ENCODE results near the gene INTS4.
"Not testable (repeated sequence)": the region's sequence is repeated elsewhere in the genome, so short reads cannot be mapped to it uniquely, and the experiment has no call there.

The INTS4 gene, protein sequence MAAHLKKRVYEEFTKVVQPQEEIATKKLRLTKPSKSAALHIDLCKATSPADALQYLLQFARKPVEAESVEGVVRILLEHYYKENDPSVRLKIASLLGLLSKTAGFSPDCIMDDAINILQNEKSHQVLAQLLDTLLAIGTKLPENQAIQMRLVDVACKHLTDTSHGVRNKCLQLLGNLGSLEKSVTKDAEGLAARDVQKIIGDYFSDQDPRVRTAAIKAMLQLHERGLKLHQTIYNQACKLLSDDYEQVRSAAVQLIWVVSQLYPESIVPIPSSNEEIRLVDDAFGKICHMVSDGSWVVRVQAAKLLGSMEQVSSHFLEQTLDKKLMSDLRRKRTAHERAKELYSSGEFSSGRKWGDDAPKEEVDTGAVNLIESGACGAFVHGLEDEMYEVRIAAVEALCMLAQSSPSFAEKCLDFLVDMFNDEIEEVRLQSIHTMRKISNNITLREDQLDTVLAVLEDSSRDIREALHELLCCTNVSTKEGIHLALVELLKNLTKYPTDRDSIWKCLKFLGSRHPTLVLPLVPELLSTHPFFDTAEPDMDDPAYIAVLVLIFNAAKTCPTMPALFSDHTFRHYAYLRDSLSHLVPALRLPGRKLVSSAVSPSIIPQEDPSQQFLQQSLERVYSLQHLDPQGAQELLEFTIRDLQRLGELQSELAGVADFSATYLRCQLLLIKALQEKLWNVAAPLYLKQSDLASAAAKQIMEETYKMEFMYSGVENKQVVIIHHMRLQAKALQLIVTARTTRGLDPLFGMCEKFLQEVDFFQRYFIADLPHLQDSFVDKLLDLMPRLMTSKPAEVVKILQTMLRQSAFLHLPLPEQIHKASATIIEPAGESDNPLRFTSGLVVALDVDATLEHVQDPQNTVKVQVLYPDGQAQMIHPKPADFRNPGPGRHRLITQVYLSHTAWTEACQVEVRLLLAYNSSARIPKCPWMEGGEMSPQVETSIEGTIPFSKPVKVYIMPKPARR

DNA sequence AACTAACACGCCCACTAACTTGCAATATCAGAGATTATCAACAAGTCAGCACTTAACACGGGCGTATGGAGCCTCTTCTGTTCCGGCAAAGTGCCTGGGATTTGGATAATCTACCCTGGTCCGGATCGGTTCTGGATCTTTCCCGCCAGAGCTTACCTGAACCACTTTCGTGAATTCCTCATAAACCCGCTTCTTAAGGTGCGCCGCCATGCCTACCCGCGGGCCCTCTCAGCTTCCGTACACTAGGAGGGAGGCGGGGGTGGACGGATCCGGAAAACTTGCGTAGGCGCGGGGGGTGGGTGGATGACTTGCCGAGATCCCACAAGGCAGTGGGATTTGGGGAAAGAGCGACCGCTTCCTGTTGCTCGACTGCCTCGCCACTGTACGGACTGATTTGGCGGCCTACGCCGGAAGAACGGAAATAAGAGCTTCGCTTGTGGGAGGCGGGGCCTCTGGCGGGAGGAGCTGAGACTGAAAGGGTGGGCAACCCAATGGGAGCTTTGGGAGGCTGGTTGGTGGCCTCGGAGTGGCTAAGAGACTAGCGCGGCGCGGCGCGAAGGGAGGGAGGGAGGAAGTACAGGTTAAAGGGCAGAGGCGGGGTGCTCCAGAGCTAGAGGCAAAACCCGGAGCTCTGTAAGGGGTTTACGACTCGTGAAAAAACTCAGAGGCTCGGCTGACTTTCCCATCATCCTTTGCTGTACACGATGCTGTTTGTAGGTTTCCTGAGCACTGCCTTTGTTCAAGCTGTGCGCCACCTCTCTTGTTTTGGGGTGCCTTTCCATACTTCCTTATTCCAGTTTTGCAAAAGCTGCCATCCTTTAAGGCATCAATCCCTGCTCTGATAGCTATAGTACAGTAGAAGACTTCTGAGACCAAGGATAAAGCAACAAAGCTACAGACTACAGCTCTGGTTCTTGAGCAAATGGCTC, at the start of gene INTS4:
Gene INTS4 (minus strand): TSS at position 235 of the 929 bp plus-strand sequence. CDS start 25 bp downstream, at position 210.
- H3K9me3 ChIP-seq (ENCODE audit: control insufficient read depth in 5 of 5, low read length in 5 of 5) = no peaks in the 10 kb centered on the region
- H3K4me1 ChIP-seq (ENCODE audit: control insufficient read depth in 5 of 5, insufficient read depth in 5 of 5, low read length in 5 of 5) = peaks cover 6 to 23% (median 18%) of the 10 kb centered on the region in 5 donors
- H3K27ac ChIP-seq (ENCODE audit: low read depth, low read length) = peak within 1 kb of the TSS; percentile 78

DNA sequence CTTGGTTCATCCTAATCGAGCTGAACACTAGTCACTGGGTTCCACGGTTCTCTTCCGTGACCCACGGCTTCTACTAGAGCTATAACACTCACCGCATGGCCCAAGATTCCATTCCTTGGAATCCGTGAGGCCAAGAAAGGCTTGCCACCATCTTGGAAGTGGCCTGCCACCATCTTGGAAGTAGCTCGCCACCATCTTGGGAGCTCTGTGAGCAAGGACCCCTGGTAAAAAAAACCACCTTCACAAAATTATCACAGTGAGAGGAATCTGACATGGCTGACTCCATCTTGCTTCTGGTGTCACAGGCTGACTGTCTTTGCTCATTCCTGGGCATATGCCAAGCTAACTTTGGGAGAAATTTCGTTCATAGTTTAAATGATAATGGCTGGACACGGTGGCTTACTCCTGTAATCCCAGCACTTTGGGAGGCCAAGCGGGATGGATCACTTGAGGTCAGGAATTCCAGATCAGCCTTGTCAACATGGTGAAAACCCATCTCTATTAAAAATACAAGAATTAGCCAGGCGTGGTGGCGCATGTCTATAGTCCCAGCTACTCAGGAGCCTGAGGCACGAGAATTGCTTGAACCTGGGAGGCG, 47.5 kb upstream of the INTS4 start:
- H3K27me3 ChIP-seq (ENCODE audit: control insufficient read depth in 5 of 5, insufficient read depth in 4 of 5, low read length in 5 of 5) = no peaks in the 10 kb centered on the region
- peaks cover 3 to 58% (median 36%) of the 10 kb centered on the region in 5 donors for H3K4me1 ChIP-seq (ENCODE audit: control insufficient read depth in 5 of 5, insufficient read depth in 5 of 5, low read length in 5 of 5)
- no peak overlapping the region for H3K4me3 ChIP-seq (ENCODE audit: low read depth in 1 of 5, low read length in 5 of 5)
- no peaks in the 10 kb centered on the region for H3K9me3 ChIP-seq (ENCODE audit: control insufficient read depth in 5 of 5, low read length in 5 of 5)
- H3K36me3 ChIP-seq (ENCODE audit: control insufficient read depth in 5 of 5, insufficient read depth in 5 of 5, low read length in 5 of 5) = no peaks in the 10 kb centered on the region
- H3K9ac ChIP-seq (ENCODE audit: low read length in 5 of 5) = no peak overlapping the region
- no peak overlapping the region for H3K27ac ChIP-seq (ENCODE audit: low read depth, low read length)

More for the DNA sequence above, at the start of gene INTS4:
- peaks cover 0 to 16% (median 12%) of the 10 kb centered on the region in 5 donors for H3K36me3 ChIP-seq (ENCODE audit: control insufficient read depth in 5 of 5, insufficient read depth in 5 of 5, low read length in 5 of 5)
- peak within 1 kb of the TSS; percentile 81 to 98 (median 92) for H3K4me3 ChIP-seq (ENCODE audit: low read depth in 1 of 5, low read length in 5 of 5)
- peak within 1 kb of the TSS; percentile 86 to 90 (median 88) for H3K9ac ChIP-seq (ENCODE audit: low read length in 5 of 5)
- no peaks in the 10 kb centered on the region for H3K27me3 ChIP-seq (ENCODE audit: control insufficient read depth in 5 of 5, insufficient read depth in 4 of 5, low read length in 5 of 5)

DNA sequence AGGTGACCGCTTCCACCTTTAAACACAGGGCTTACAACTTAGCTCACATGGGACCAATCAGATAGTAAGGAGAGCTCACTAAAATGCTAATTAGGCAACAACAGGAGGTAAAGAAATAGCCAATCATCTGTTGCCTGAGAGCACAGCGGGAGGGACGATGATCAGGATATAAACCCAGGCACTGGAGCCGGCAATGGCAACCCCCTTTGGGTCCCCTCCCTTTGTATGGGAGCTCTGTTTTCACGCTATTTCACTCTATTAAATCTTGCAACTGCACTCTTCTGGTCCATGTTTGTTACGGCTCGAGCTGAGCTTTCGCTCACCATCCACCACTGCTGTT, 46.9 kb upstream of the INTS4 start:
- not testable (repeated sequence) for H3K27me3 ChIP-seq (ENCODE audit: control insufficient read depth in 5 of 5, insufficient read depth in 4 of 5, low read length in 5 of 5); H3K4me3 ChIP-seq (ENCODE audit: low read depth in 1 of 5, low read length in 5 of 5); H3K36me3 ChIP-seq (ENCODE audit: control insufficient read depth in 5 of 5, insufficient read depth in 5 of 5, low read length in 5 of 5); H3K9me3 ChIP-seq (ENCODE audit: control insufficient read depth in 5 of 5, low read length in 5 of 5); H3K9ac ChIP-seq (ENCODE audit: low read length in 5 of 5); H3K27ac ChIP-seq (ENCODE audit: low read depth, low read length)
- H3K4me1 ChIP-seq (ENCODE audit: control insufficient read depth in 5 of 5, insufficient read depth in 5 of 5, low read length in 5 of 5) = peaks cover 3 to 57% (median 34%) of the 10 kb centered on the region in 5 donors

DNA sequence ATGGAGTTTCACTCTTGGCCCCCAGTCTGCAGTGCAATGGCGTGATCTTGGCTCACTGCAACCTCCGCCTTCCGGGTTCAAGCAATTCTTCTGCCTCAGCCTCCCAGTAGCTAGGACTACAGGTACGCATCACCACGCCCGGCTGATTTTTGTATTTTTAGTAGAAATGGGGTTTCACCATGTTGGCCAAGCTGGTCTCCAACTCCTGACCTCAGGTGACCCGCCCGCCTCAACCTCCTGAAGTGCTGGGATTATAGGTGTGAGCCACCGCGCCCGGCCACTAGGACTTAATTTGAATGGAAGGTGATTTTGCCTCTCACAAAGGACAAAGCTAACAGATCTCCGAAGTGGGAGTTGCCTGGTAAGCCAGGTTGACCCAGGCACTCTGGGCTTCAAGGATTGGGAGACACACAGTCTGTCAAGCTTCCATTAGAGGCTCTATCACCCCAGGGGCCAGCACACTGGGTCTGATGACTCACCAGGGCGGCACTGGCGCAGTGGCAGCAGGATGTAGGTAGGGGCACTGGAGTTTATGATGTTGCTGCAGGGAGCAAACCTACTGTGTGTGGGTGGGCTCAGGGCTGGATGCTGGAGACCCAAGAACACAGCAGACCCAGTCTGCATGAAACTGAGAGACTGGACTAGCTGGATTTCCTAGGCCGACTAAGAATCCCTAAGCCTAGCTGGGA, 46.4 kb upstream of the INTS4 start:
- no peaks in the 10 kb centered on the region for H3K36me3 ChIP-seq (ENCODE audit: control insufficient read depth in 5 of 5, insufficient read depth in 5 of 5, low read length in 5 of 5)
- no peaks in the 10 kb centered on the region for H3K9me3 ChIP-seq (ENCODE audit: control insufficient read depth in 5 of 5, low read length in 5 of 5)
- peak overlapping the region in 1 of 5 donors; percentile 81 for H3K9ac ChIP-seq (ENCODE audit: low read length in 5 of 5)
- H3K27me3 ChIP-seq (ENCODE audit: control insufficient read depth in 5 of 5, insufficient read depth in 4 of 5, low read length in 5 of 5) = no peaks in the 10 kb centered on the region
- H3K27ac ChIP-seq (ENCODE audit: low read depth, low read length) = peak overlapping the region; percentile 30
- H3K4me1 ChIP-seq (ENCODE audit: control insufficient read depth in 5 of 5, insufficient read depth in 5 of 5, low read length in 5 of 5) = peaks cover 3 to 53% (median 29%) of the 10 kb centered on the region in 5 donors
- no peak overlapping the region for H3K4me3 ChIP-seq (ENCODE audit: low read depth in 1 of 5, low read length in 5 of 5)

DNA sequence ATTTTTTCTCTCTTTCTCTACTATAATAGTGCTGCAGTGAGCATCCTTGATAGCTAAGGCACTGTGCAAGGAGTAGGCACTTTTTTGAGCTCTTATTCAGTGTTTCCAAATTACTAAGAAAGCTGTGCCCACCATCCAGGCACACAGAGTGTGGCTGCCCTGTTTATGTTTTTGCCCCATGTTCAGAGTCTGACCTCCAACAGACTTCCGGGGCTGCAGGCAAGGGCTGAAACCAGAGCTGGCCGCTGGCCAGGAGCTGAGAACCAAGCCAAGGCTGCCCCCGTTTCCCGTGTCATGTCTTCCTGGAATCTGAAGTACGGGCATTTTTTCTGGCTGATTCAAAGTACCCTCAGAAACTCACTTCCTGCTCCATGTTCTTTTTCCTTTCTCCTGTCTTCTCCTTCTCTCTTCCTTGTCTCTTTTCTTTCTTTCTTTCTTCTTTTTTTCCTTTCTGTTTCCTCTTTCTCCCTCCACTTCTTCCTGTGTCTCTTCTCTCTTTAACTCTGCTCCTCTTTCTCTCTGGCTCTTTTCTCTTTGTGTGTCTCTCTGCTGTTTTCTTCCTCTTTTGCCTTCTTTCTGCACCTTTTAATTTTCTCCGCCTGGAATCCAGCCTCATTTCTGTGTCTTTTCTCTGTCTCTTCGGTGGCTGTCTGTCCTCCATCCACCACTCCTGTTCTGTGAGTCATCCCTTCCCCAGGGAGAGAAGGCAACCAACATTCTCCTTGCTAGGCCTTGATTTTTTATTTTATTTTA, 45.6 kb upstream of the INTS4 start:
- no peaks in the 10 kb centered on the region for H3K36me3 ChIP-seq (ENCODE audit: control insufficient read depth in 5 of 5, insufficient read depth in 5 of 5, low read length in 5 of 5)
- peak overlapping the region; percentile 60 to 94 (median 81) for H3K9ac ChIP-seq (ENCODE audit: low read length in 5 of 5)
- no peaks in the 10 kb centered on the region for H3K27me3 ChIP-seq (ENCODE audit: control insufficient read depth in 5 of 5, insufficient read depth in 4 of 5, low read length in 5 of 5)
- no peaks in the 10 kb centered on the region for H3K9me3 ChIP-seq (ENCODE audit: control insufficient read depth in 5 of 5, low read length in 5 of 5)
- H3K27ac ChIP-seq (ENCODE audit: low read depth, low read length) = peak overlapping the region; percentile 96
- H3K4me1 ChIP-seq (ENCODE audit: control insufficient read depth in 5 of 5, insufficient read depth in 5 of 5, low read length in 5 of 5) = peaks cover 3 to 46% (median 22%) of the 10 kb centered on the region in 5 donors
- peak overlapping the region; percentile 27 to 66 (median 46) for H3K4me3 ChIP-seq (ENCODE audit: low read depth in 1 of 5, low read length in 5 of 5)

DNA sequence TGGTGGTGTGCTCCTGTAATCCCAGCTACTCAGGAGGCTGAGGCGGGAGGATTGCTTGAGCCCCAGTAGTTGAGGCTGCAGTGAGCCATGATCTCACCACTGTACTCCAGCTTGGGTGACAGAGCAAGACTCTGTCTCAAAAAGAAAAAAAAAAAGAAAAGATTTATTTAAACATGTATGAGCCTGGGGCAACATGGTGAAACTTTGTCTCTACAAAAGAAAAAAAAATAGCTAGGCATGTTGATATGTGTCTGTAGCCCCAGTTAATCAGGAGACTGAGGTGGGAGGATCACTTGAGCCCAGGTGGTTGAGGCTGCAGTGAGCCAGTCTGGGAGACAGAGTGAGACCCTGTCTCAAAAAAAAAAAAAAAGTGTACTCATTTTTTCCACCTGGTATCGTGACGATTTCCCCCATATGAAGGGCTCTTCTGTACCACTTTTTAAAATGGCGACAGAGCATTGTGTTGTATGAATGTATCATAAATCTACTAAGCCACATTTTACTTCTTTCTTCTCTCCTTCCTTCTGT, 45.0 kb upstream of the INTS4 start:
- H3K36me3 ChIP-seq (ENCODE audit: control insufficient read depth in 5 of 5, insufficient read depth in 5 of 5, low read length in 5 of 5) = no peaks in the 10 kb centered on the region
- no peaks in the 10 kb centered on the region for H3K27me3 ChIP-seq (ENCODE audit: control insufficient read depth in 5 of 5, insufficient read depth in 4 of 5, low read length in 5 of 5)
- peak overlapping the region; percentile 96 for H3K27ac ChIP-seq (ENCODE audit: low read depth, low read length)
- peak overlapping the region in 2 of 5 donors; percentile 66 to 94 for H3K9ac ChIP-seq (ENCODE audit: low read length in 5 of 5)
- H3K4me3 ChIP-seq (ENCODE audit: low read depth in 1 of 5, low read length in 5 of 5) = peak overlapping the region in 4 of 5 donors; percentile 44 to 66 (median 48)
- H3K9me3 ChIP-seq (ENCODE audit: control insufficient read depth in 5 of 5, low read length in 5 of 5) = no peaks in the 10 kb centered on the region
- peaks cover 3 to 40% (median 16%) of the 10 kb centered on the region in 5 donors for H3K4me1 ChIP-seq (ENCODE audit: control insufficient read depth in 5 of 5, insufficient read depth in 5 of 5, low read length in 5 of 5)

DNA sequence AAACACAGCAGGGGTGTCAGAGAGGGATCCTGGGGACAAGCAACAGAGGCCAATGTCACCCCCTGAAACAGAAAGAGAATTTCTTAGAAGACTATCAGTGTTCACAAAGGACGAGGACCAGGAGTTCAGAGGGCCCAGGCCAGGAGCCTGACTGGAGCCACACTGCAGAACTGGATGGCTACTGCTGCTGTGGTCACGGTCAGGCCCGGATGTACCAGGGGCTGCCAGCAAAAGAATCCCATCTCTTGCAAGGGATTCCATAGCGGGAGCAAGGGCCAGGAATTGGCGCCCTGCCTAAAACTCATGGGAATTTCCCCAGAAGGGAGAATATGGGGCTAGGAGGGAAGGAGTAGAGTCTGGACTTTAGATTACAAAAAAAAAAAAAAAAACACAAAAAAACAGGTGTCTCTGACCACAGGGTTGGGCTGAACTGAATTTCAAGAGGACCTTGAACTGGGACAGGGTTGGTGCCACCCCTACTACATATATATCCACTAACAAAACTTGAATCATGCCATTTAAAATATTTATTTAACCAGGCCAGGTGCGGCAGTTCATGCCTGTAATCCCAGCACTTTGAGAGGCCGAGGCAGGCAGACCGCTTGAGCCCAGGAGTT, 44.3 kb upstream of the INTS4 start:
- no peak overlapping the region for H3K9ac ChIP-seq (ENCODE audit: low read length in 5 of 5)
- no peaks in the 10 kb centered on the region for H3K27me3 ChIP-seq (ENCODE audit: control insufficient read depth in 5 of 5, insufficient read depth in 4 of 5, low read length in 5 of 5)
- no peak overlapping the region for H3K4me3 ChIP-seq (ENCODE audit: low read depth in 1 of 5, low read length in 5 of 5)
- H3K9me3 ChIP-seq (ENCODE audit: control insufficient read depth in 5 of 5, low read length in 5 of 5) = no peaks in the 10 kb centered on the region
- H3K27ac ChIP-seq (ENCODE audit: low read depth, low read length) = peak overlapping the region; percentile 96
- H3K36me3 ChIP-seq (ENCODE audit: control insufficient read depth in 5 of 5, insufficient read depth in 5 of 5, low read length in 5 of 5) = no peaks in the 10 kb centered on the region
- peaks cover 3 to 38% (median 16%) of the 10 kb centered on the region in 5 donors for H3K4me1 ChIP-seq (ENCODE audit: control insufficient read depth in 5 of 5, insufficient read depth in 5 of 5, low read length in 5 of 5)

Data from subcutaneous abdominal adipose tissue (tissue), 5 donors.